CD4-positive, alpha-beta T cell treated with Interleukin-21 for 1 hour (primary cell): ENCODE data around the gene SREBF2.
"Not testable (repeated sequence)": the region's sequence is repeated elsewhere in the genome, so short reads cannot be mapped to it uniquely, and the experiment has no call there.

Experiments
- DNase-seq: peaks from one replicate; pipeline ENCODE4 v3.0.0-alpha.2; 2020

The SREBF2 gene

GRCh38 chr22:41948928-41949296 lies 116.0 kb downstream of the SREBF2 start:
- not testable (repeated sequence) for DNase-seq

GRCh38 chr22:41949297-41949965 lies 116.5 kb downstream of the SREBF2 start:
- no peak for DNase-seq

DNA sequence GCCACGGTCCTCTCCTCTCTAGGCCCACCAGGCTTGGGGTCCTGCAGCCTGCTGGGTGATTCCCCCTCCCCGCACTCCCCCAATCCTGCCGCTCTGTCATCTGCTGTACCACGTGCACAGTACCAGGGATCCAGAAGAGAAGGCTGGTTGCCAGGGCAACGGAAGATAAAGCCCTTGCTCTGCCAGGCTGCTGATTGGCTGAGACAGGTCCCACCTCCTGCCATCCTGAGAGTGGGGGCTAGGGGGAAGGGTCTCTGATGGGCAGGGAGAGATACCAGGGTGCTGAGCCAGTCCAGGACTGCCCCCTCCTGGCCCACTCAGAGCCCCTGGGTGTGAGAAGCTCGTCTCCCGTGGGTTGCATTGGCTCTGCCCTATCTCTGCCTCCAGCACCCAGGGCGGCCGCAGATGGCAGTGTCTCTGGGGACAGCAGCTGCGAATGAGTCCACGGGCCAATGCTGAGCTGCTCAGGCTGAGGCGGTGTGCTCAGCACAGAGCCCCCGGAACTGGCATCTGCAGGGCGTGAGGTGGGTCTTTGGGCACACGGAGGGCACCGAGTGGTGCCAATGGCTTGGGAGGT lies 119.1 kb downstream of the SREBF2 start, which contains the start of gene SMIM45:
TSS of gene SMIM45 (plus strand) at position 253 of the 577 bp plus-strand sequence.
- no peak for DNase-seq

DNA sequence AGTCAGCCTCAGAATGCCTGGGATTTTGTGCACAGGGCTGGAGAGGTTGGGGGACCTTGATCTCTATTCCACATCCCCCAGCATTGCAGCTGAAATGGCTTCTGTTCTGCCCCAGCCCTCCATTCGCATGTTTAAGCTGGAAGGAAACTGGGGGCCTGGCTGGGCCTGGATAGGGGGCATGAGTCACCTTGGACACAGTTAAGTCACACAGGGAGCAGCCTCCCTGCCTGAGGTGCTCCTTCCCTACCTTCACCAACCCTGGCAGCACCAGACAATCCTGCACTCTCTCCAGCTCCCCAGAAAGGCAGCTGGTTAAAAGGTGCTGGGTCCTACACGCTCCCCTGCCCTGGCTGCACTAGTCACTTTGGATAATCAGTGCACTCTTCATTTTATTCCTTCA lies 119.8 kb downstream of the SREBF2 start:
- DNase-seq, result no peak
